SH-SY5Y (cell line): ENCODE results near the gene GNAI3.

Experiments
- GATA2 ChIP-seq: IDR thresholded peaks from 2 replicates; pipeline ENCODE4 v1.6.1; 2011; ENCODE audit warnings: mild to moderate bottlenecking, low read depth, low read length
- GATA3 ChIP-seq: IDR thresholded peaks from 2 replicates; pipeline ENCODE4 v1.6.1; 2011; ENCODE audit warnings: low read depth, mild to moderate bottlenecking, low read length, moderate library complexity

- TF ChIP-seq GATA3 (no peak), GATA2 (no peak)
These were observed 101.1 kb downstream of the GNAI3 start for GRCh38 chr1:109649491-109649914.
